ENCODE measurements around the gene SAPCD1. TPM values are rescaled to one million over a fixed set of nuclear protein-coding genes. Genes with fewer than 3 reads are reported as not detected.

Gene SAPCD1
- total and polyA plus RNA-seq, 9 donors, result 0.94 to 5.2 (median 3.1) TPM; not detected in 1

DNA sequence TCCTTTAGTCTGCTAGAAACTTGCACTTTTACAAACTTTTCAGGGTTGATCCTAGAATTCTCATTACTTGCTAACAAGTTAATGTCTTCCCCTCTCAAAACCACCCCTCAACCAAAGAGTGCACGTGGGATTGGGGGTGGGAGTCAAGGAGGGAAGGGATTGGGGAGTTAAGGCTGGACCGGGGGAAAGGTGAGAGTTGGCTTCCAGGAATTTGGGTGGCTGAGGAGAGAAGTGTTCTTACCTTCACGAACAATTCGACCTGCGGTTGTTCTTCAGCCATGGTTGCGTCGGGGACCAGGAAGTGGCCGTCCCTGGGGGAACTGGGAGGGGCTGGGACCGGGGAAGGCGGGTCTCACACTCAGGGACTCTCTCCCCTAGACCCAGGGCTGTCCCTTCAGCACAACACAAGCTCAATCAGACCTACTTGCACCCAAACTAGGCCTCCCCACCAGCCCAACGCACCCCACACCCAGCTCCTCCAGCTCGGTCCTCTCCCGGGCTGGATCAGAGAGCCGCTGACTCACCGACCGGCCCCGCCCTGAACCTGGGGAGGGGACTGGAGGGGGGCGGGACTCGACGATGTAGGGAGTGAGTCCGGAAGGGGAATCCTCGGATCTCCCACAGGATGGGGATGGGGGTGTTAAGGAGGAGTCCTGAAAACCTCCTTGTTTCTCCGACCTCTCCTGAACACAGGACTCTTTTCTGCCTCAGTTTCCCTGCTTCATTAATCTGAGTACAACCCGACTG lies 26.3 kb upstream of the SAPCD1 start, which contains the start of gene CLIC1:
TSS of gene CLIC1 (minus strand) at position 510 of the 747 bp plus-strand sequence. CDS start at position 280, 230 bp downstream.
- Histone ChIP-seq H3K27me3 (no peaks in the 10 kb centered on the region), H3K27ac (peak within 1 kb of the TSS; percentile 83 to 90), H3K4me3 (peak within 1 kb of the TSS; percentile 63), H3K9me3 (no peaks in the 10 kb centered on the region), H3K36me3 (no peaks in the 10 kb centered on the region), H3K4me1 (ENCODE audit: insufficient read depth) (peaks cover 12% of the 10 kb centered on the region)
- intact Hi-C loops (cut with DNase I), result loop anchor here in 3 of 4 donors (5.0 to 10.0 kb wide), 3 partner anchors 59 to 99 kb away; partner anchors contain the start of gene VARS1 (in 1 of the 3)
- peak; percentile 87 to 93 (median 89) for DNase-seq
- peak; percentile 97 for TF ChIP-seq POLR2A (IDR thresholded peaks at IDR 0.05)
- TF ChIP-seq, protein P1, sequence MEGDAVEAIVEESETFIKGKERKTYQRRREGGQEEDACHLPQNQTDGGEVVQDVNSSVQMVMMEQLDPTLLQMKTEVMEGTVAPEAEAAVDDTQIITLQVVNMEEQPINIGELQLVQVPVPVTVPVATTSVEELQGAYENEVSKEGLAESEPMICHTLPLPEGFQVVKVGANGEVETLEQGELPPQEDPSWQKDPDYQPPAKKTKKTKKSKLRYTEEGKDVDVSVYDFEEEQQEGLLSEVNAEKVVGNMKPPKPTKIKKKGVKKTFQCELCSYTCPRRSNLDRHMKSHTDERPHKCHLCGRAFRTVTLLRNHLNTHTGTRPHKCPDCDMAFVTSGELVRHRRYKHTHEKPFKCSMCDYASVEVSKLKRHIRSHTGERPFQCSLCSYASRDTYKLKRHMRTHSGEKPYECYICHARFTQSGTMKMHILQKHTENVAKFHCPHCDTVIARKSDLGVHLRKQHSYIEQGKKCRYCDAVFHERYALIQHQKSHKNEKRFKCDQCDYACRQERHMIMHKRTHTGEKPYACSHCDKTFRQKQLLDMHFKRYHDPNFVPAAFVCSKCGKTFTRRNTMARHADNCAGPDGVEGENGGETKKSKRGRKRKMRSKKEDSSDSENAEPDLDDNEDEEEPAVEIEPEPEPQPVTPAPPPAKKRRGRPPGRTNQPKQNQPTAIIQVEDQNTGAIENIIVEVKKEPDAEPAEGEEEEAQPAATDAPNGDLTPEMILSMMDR (IDR thresholded peaks at IDR 0.05), result no peak
- 0 to 1% (median 1%) methylated on average over 24 of the region's 24 CpGs for WGBS, 3 donors

GRCh38 chr6:31736768-31737314 lies 25.6 kb upstream of the SAPCD1 start:
- no peak for DNase-seq
- TF ChIP-seq, protein P1 (IDR thresholded peaks at IDR 0.05), result no peak
- TF ChIP-seq POLR2A (IDR thresholded peaks at IDR 0.05) (no peak), EP300 (IDR thresholded peaks at IDR 0.05) (no peak)
- no peaks in the 10 kb centered on the region for H3K9me3 ChIP-seq
- no peaks in the 10 kb centered on the region for H3K36me3 ChIP-seq
- H3K27ac ChIP-seq, result peak overlapping the region; percentile 83 to 90
- H3K4me3 ChIP-seq, result peak overlapping the region; percentile 63
- intact Hi-C loops (cut with DNase I), result loop anchor here in 3 of 4 donors (5.0 to 10.0 kb wide), 3 partner anchors 58 to 98 kb away; partner anchors contain the start of gene VARS1 (in 1 of the 3)
- WGBS, 3 donors, result 38 to 41% (median 40%) methylated on average over 10 of the region's 10 CpGs
- peaks cover 12% of the 10 kb centered on the region for H3K4me1 ChIP-seq (ENCODE audit: insufficient read depth)
- no peaks in the 10 kb centered on the region for H3K27me3 ChIP-seq

DNA sequence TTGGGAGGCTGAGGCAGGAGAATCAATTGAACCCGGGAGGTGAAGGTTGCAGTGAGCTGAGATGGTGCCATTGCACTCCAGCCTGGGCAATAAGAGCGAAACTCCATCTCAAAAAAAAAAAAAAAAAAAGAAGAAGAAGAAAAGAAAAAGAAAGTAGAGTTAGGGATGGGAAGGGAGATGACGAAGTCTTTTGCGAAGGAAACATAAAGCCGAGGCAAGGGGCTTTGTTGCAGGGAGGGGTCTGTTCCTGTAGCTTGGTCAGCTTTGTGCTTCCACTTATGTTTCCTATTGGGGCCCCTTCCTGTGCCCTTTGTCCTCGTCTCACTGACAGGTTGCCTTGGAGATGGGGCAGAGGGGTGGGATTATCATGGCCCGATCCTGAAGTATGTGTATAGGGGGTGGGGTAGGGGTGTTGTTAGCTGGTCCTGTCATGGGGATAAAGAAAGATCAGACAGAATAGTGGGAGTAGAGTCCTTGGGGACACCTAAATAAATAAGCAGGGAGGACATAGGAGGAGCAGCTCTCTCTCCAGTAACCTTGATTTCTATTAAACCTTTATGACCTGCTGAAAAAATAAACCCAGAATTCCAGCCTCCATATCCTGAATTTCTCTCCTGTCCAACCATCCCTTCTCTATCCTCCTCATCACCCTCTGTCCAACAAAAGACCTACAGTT lies 25.0 kb upstream of the SAPCD1 start:
- no peak for DNase-seq
- TF ChIP-seq POLR2A (IDR thresholded peaks at IDR 0.05), result no peak
- TF ChIP-seq, protein P1 (IDR thresholded peaks at IDR 0.05), result no peak
- no peak for TF ChIP-seq EP300 (IDR thresholded peaks at IDR 0.05)
- Histone ChIP-seq H3K4me3 (no peak overlapping the region), H3K4me1 (ENCODE audit: insufficient read depth) (peaks cover 12% of the 10 kb centered on the region), H3K27ac (peak overlapping the region in 1 of 2 donors; percentile 83), H3K36me3 (no peaks in the 10 kb centered on the region), H3K9me3 (no peaks in the 10 kb centered on the region), H3K27me3 (no peaks in the 10 kb centered on the region)
- intact Hi-C loops (cut with DNase I), result loop anchor here in 3 of 4 donors (5.0 to 10.0 kb wide), 3 partner anchors 57 to 97 kb away; partner anchors contain the start of gene VARS1 (in 1 of the 3)
- 60 to 65% (median 60%) methylated on average over 7 of the region's 7 CpGs for WGBS, 3 donors
